Erythroblast (primary cell): Measurements from ENCODE around the gene GPATCH11.
A peak's percentile ranks its signal among the peaks of the same experiment; 100 is the strongest.

Experiments used
- DNase-seq, 2 experiments: peaks; one replicate each; lab custom pipeline; 2025; lab: John Stamatoyannopoulos, UW
- GATA1 ChIP-seq: IDR thresholded peaks from 2 replicates; pipeline ENCODE4 v1.6.1; 2011; ENCODE audit warnings: low read depth, mild to moderate bottlenecking, control low read depth, low read length, moderate library complexity
- POLR2A ChIP-seq: IDR thresholded peaks from 2 replicates; pipeline ENCODE4 v1.6.1; 2011; ENCODE audit warnings: mild to moderate bottlenecking, low read length

Gene GPATCH11

GRCh38 chr2:37083873-37084794, at the start of gene GPATCH11, which contains the start of gene HEATR5B:
Gene GPATCH11 (plus strand): TSS chr2:37084518. CDS start chr2:37088382, 3,864 bp downstream.
Gene HEATR5B (minus strand): TSS chr2:37084372. CDS start chr2:37083414, 958 bp downstream.
- TF ChIP-seq GATA1 (no peak), POLR2A (peak; percentile 71)
- DNase-seq: peak; percentile 92 to 95

- TF ChIP-seq GATA1: no peak
- no peak for TF ChIP-seq POLR2A
- DNase-seq: no peak
Observed at GRCh38 chr2:37037771-37038170, 46.5 kb upstream of the GPATCH11 start.

- no peak for DNase-seq
- TF ChIP-seq GATA1 (no peak), POLR2A (no peak)
Observed at GRCh38 chr2:37039580-37039979, 44.7 kb upstream of the GPATCH11 start.

GRCh38 chr2:37052600-37053332, 31.6 kb upstream of the GPATCH11 start:
- DNase-seq: no peak
- no peak for TF ChIP-seq POLR2A
- no peak for TF ChIP-seq GATA1

GRCh38 chr2:37059841-37060240, 24.5 kb upstream of the GPATCH11 start:
- DNase-seq: no peak

GRCh38 chr2:37060446-37060845, 23.9 kb upstream of the GPATCH11 start:
- no peak for TF ChIP-seq POLR2A
- DNase-seq: no peak

More at GRCh38 chr2:37059841-37060240, 24.5 kb upstream of the GPATCH11 start:
- TF ChIP-seq GATA1 (no peak), POLR2A (no peak)

GRCh38 chr2:37061013-37061711, 23.2 kb upstream of the GPATCH11 start:
- no peak for TF ChIP-seq GATA1
- TF ChIP-seq POLR2A: no peak
- no peak for DNase-seq

- TF ChIP-seq GATA1 (no peak), POLR2A (no peak)
- DNase-seq: no peak
Observed at GRCh38 chr2:37061776-37062175, 22.5 kb upstream of the GPATCH11 start.

- no peak for DNase-seq
- no peak for TF ChIP-seq GATA1
- no peak for TF ChIP-seq POLR2A
Observed at GRCh38 chr2:37068686-37069085, 15.6 kb upstream of the GPATCH11 start.

- no peak for DNase-seq
- TF ChIP-seq GATA1: no peak
- no peak for TF ChIP-seq POLR2A
Observed at GRCh38 chr2:37070931-37071330, 13.4 kb upstream of the GPATCH11 start.

GRCh38 chr2:37080266-37080665, 4.1 kb upstream of the GPATCH11 start:
- DNase-seq: no peak
- no peak for TF ChIP-seq POLR2A
- no peak for TF ChIP-seq GATA1

- TF ChIP-seq POLR2A (no peak), GATA1 (no peak)
- DNase-seq: no peak
Observed at GRCh38 chr2:37080689-37081088, 3.6 kb upstream of the GPATCH11 start.

GRCh38 chr2:37084797-37085196, 479 bp downstream of the GPATCH11 start:
- TF ChIP-seq POLR2A (no peak), GATA1 (no peak)
- peak in 1 of 2 experiments; percentile 65 for DNase-seq

GRCh38 chr2:37085731-37086147, 1.4 kb downstream of the GPATCH11 start:
- peak; percentile 37 to 41 for DNase-seq
- TF ChIP-seq GATA1 (no peak), POLR2A (no peak)
